Peyer's patch (tissue), 4 donors: ENCODE data around the gene STX1B.

Experiments
- CTCF ChIP-seq, 6 experiments: fragments of 450-650 bp in 4 of 6; fragments of 200-600 bp in 2 of 6; sonication (generic) in 1 of 6; IDR thresholded peaks; one replicate each; pipeline ENCODE4 v1.5.1; 2017 to 2019; ENCODE audit warnings: antibody characterized with exemption in 6 of 6, mild to moderate bottlenecking in 3 of 6, moderate library complexity in 1 of 6
- POLR2A ChIP-seq, 2 donors: fragments of 450-650 bp; IDR thresholded peaks; one replicate each; pipeline ENCODE4 v1.5.1; 2017; ENCODE audit warnings: antibody characterized with exemption in 2 of 2, mild to moderate bottlenecking in 2 of 2, moderate library complexity in 2 of 2

- TF ChIP-seq CTCF (IDR thresholded peaks at IDR 0.05) = no peak
- no peak for TF ChIP-seq POLR2A (IDR thresholded peaks at IDR 0.05)
Observed at GRCh38 chr16:30991052-30991451, 19.4 kb downstream of the STX1B start.
